COLO668 (cell line): ENCODE data around the gene C1QTNF12.

ENCODE experiments used
- DNase-seq: peaks from one replicate; lab custom pipeline; 2025; ENCODE audit not compliant: unreplicated experiment; lab: John Stamatoyannopoulos, UW

Gene C1QTNF12

GRCh38 chr1:1282998-1283397, 36.5 kb upstream of the C1QTNF12 start:
- DNase-seq: no peak

- peak; percentile 91 for DNase-seq
Measured at GRCh38 chr1:1281533-1282321, 35.2 kb upstream of the C1QTNF12 start.

- DNase-seq: no peak
Measured at GRCh38 chr1:1280782-1281481, 34.4 kb upstream of the C1QTNF12 start.

GRCh38 chr1:1279028-1279427, 32.5 kb upstream of the C1QTNF12 start:
- no peak for DNase-seq

- DNase-seq: no peak
Measured at GRCh38 chr1:1278620-1279019, 32.1 kb upstream of the C1QTNF12 start.

- DNase-seq: no peak
Measured at GRCh38 chr1:1275836-1276235, 29.3 kb upstream of the C1QTNF12 start.

GRCh38 chr1:1274931-1275431, 28.5 kb upstream of the C1QTNF12 start:
- no peak for DNase-seq

GRCh38 chr1:1274299-1274930, 27.9 kb upstream of the C1QTNF12 start:
- DNase-seq: no peak

GRCh38 chr1:1273512-1274298, 27.2 kb upstream of the C1QTNF12 start, which contains the start of gene UBE2J2:
TSS of gene UBE2J2 (minus strand) at chr1:1273854. CDS start at chr1:1267992, 5,862 bp downstream.
- DNase-seq: peak; percentile 98

- DNase-seq: no peak
Measured at GRCh38 chr1:1273209-1273511, 26.6 kb upstream of the C1QTNF12 start.

GRCh38 chr1:1272341-1273208, 26.1 kb upstream of the C1QTNF12 start:
- peak; percentile 88 for DNase-seq

GRCh38 chr1:1270813-1271212, 24.3 kb upstream of the C1QTNF12 start:
- no peak for DNase-seq

GRCh38 chr1:1268284-1268682, 21.8 kb upstream of the C1QTNF12 start:
- DNase-seq: no peak

GRCh38 chr1:1267488-1268283, 21.2 kb upstream of the C1QTNF12 start:
- DNase-seq: no peak

GRCh38 chr1:1264868-1265272, 18.3 kb upstream of the C1QTNF12 start:
- no peak for DNase-seq

- no peak for DNase-seq
Measured at GRCh38 chr1:1264026-1264425, 17.5 kb upstream of the C1QTNF12 start.

- DNase-seq: no peak
Measured at GRCh38 chr1:1262758-1263157, 16.2 kb upstream of the C1QTNF12 start.

- no peak for DNase-seq
Measured at GRCh38 chr1:1262071-1262470, 15.5 kb upstream of the C1QTNF12 start.

- DNase-seq: no peak
Measured at GRCh38 chr1:1260843-1261560, 14.5 kb upstream of the C1QTNF12 start.
